Activated naive CD4-positive, alpha-beta T cell treated with anti-CD3 and anti-CD28 coated beads, Interleukin-2, amount 10 ng/mL, durations not matched to agents 7 days and 5 days (primary cell): ENCODE results near the gene TMC7.

Source experiments
- CTCF ChIA-PET: fragments of 350-600 bp; sonication (Branson Sonifier 250); formaldehyde crosslinking; loops from one replicate; lab custom pipeline; 2021; ENCODE audit warnings: antibody characterized with exemption; lab: Charles Lee
- DNase-seq: peaks from one replicate; pipeline ENCODE4 v3.0.0-alpha.2; 2020
- H3K27ac Mint-ChIP-seq: one replicate; pipeline ENCODE4 v1.8.0; 2021; ENCODE audit warnings: mild to moderate bottlenecking, moderate library complexity, mixed read lengths
- H3K27me3 Mint-ChIP-seq: one replicate; pipeline ENCODE4 v1.8.0; 2021; ENCODE audit warnings: mild to moderate bottlenecking, mixed read lengths
- H3K36me3 Mint-ChIP-seq: one replicate; pipeline ENCODE4 v1.8.0; 2021; ENCODE audit warnings: mixed read lengths
- H3K4me1 Mint-ChIP-seq: one replicate; pipeline ENCODE4 v1.8.0; 2021; ENCODE audit warnings: mixed read lengths
- H3K4me3 Mint-ChIP-seq: one replicate; pipeline ENCODE4 v1.8.0; 2021; ENCODE audit warnings: mild to moderate bottlenecking, moderate library complexity, mixed read lengths
- H3K9me3 Mint-ChIP-seq: one replicate; pipeline ENCODE4 v1.8.0; 2021; ENCODE audit warnings: mixed read lengths

Gene TMC7

GRCh38 chr16:19094542-19095365 is 111.0 kb downstream of the TMC7 start:
- Mint-ChIP-seq H3K4me1 (peaks cover 5% of the 10 kb centered on the region), H3K4me3 (no peak overlapping the region), H3K36me3 (no peaks in the 10 kb centered on the region), H3K27me3 (peaks cover 12% of the 10 kb centered on the region), H3K27ac (peak overlapping the region; percentile 50), H3K9me3 (peaks cover 9% of the 10 kb centered on the region)
- CTCF ChIA-PET = interaction anchor here (0.8 to 1.6 kb wide), 4 partner anchors 9 to 408 kb away, joined by 3 to 11 read pairs (median 4); no protein-coding TSS in a partner anchor
- DNase-seq = no peak

- Mint-ChIP-seq H3K4me1 (peaks cover 5% of the 10 kb centered on the region), H3K27me3 (peaks cover 11% of the 10 kb centered on the region), H3K36me3 (no peaks in the 10 kb centered on the region), H3K9me3 (peaks cover 9% of the 10 kb centered on the region), H3K27ac (peak overlapping the region; percentile 45), H3K4me3 (no peak overlapping the region)
- CTCF ChIA-PET = interaction anchor here (0.8 to 1.6 kb wide), 2 partner anchors 10 to 407 kb away, joined by 5 to 11 read pairs; no protein-coding TSS in a partner anchor
- no peak for DNase-seq
Measured at GRCh38 chr16:19095654-19096053, 111.9 kb downstream of the TMC7 start.

- CTCF ChIA-PET = interaction anchor here (1.0 kb wide), 1 partner anchor 12 kb away, joined by 4 read pairs; no protein-coding TSS in a partner anchor
- H3K27ac Mint-ChIP-seq = no peak overlapping the region
- no peak overlapping the region for H3K4me3 Mint-ChIP-seq
- DNase-seq = no peak
- peaks cover 7% of the 10 kb centered on the region for H3K9me3 Mint-ChIP-seq
- H3K36me3 Mint-ChIP-seq = no peaks in the 10 kb centered on the region
- peaks cover 5% of the 10 kb centered on the region for H3K27me3 Mint-ChIP-seq
- peaks cover 5% of the 10 kb centered on the region for H3K4me1 Mint-ChIP-seq
Measured at GRCh38 chr16:19098173-19098572, 114.4 kb downstream of the TMC7 start.

GRCh38 chr16:19102187-19102872 is 118.6 kb downstream of the TMC7 start:
- no peak overlapping the region for H3K27ac Mint-ChIP-seq
- no peaks in the 10 kb centered on the region for H3K4me1 Mint-ChIP-seq
- H3K9me3 Mint-ChIP-seq = peaks cover 7% of the 10 kb centered on the region
- no peak for DNase-seq
- CTCF ChIA-PET = interaction anchor here (1.1 kb wide), 1 partner anchor 77 kb away, joined by 3 read pairs; no protein-coding TSS in a partner anchor
- peaks cover 13% of the 10 kb centered on the region for H3K27me3 Mint-ChIP-seq
- H3K4me3 Mint-ChIP-seq = no peak overlapping the region
- no peaks in the 10 kb centered on the region for H3K36me3 Mint-ChIP-seq

- DNase-seq = no peak
- H3K4me1 Mint-ChIP-seq = no peaks in the 10 kb centered on the region
- H3K9me3 Mint-ChIP-seq = no peaks in the 10 kb centered on the region
- H3K27me3 Mint-ChIP-seq = peaks cover 19% of the 10 kb centered on the region
- H3K27ac Mint-ChIP-seq = no peak overlapping the region
- H3K4me3 Mint-ChIP-seq = no peak overlapping the region
- CTCF ChIA-PET = no interaction called here
- no peaks in the 10 kb centered on the region for H3K36me3 Mint-ChIP-seq
Measured at GRCh38 chr16:19104607-19105006, 120.9 kb downstream of the TMC7 start.

- Mint-ChIP-seq H3K27ac (no peak overlapping the region), H3K36me3 (no peaks in the 10 kb centered on the region), H3K27me3 (peaks cover 19% of the 10 kb centered on the region), H3K4me1 (no peaks in the 10 kb centered on the region), H3K4me3 (no peak overlapping the region), H3K9me3 (no peaks in the 10 kb centered on the region)
- no peak for DNase-seq
- CTCF ChIA-PET = no interaction called here
Measured at GRCh38 chr16:19105131-19105530, 121.4 kb downstream of the TMC7 start.

GRCh38 chr16:19105891-19106624 is 122.3 kb downstream of the TMC7 start:
- DNase-seq = no peak
- Mint-ChIP-seq H3K27ac (no peak overlapping the region), H3K27me3 (peaks cover 24% of the 10 kb centered on the region), H3K9me3 (no peaks in the 10 kb centered on the region), H3K36me3 (no peaks in the 10 kb centered on the region), H3K4me3 (no peak overlapping the region), H3K4me1 (no peaks in the 10 kb centered on the region)
- CTCF ChIA-PET = interaction anchor here (0.9 kb wide), 1 partner anchor 19 kb away, joined by 3 read pairs; no protein-coding TSS in a partner anchor

- H3K9me3 Mint-ChIP-seq = no peaks in the 10 kb centered on the region
- DNase-seq = no peak
- H3K27ac Mint-ChIP-seq = no peak overlapping the region
- no peaks in the 10 kb centered on the region for H3K4me1 Mint-ChIP-seq
- H3K4me3 Mint-ChIP-seq = no peak overlapping the region
- CTCF ChIA-PET = interaction anchor here (0.9 to 1.1 kb wide), 2 partner anchors 19 to 21 kb away, joined by 3 read pairs; no protein-coding TSS in a partner anchor
- H3K27me3 Mint-ChIP-seq = peaks cover 26% of the 10 kb centered on the region
- H3K36me3 Mint-ChIP-seq = no peaks in the 10 kb centered on the region
Measured at GRCh38 chr16:19106625-19107020, 122.9 kb downstream of the TMC7 start.

- peaks cover 2% of the 10 kb centered on the region for H3K4me1 Mint-ChIP-seq
- DNase-seq = no peak
- CTCF ChIA-PET = interaction anchor here (1.6 kb wide), 1 partner anchor 22 kb away, joined by 4 read pairs; no protein-coding TSS in a partner anchor
- H3K27me3 Mint-ChIP-seq = peaks cover 46% of the 10 kb centered on the region
- H3K9me3 Mint-ChIP-seq = no peaks in the 10 kb centered on the region
- no peaks in the 10 kb centered on the region for H3K36me3 Mint-ChIP-seq
- H3K27ac Mint-ChIP-seq = no peak overlapping the region
- no peak overlapping the region for H3K4me3 Mint-ChIP-seq
Measured at GRCh38 chr16:19108409-19109287, 124.9 kb downstream of the TMC7 start.

- Mint-ChIP-seq H3K36me3 (no peaks in the 10 kb centered on the region), H3K27ac (no peak overlapping the region), H3K4me3 (no peak overlapping the region), H3K9me3 (no peaks in the 10 kb centered on the region), H3K4me1 (peaks cover 2% of the 10 kb centered on the region), H3K27me3 (peaks cover 52% of the 10 kb centered on the region)
- CTCF ChIA-PET = interaction anchor here (1.6 kb wide), 1 partner anchor 23 kb away, joined by 4 read pairs; no protein-coding TSS in a partner anchor
- DNase-seq = no peak
Measured at GRCh38 chr16:19109288-19109664, 125.5 kb downstream of the TMC7 start.

- H3K27ac Mint-ChIP-seq = no peak overlapping the region
- H3K4me3 Mint-ChIP-seq = no peak overlapping the region
- peaks cover 2% of the 10 kb centered on the region for H3K4me1 Mint-ChIP-seq
- H3K27me3 Mint-ChIP-seq = peaks cover 58% of the 10 kb centered on the region
- CTCF ChIA-PET = no interaction called here
- no peak for DNase-seq
- H3K9me3 Mint-ChIP-seq = no peaks in the 10 kb centered on the region
- H3K36me3 Mint-ChIP-seq = no peaks in the 10 kb centered on the region
Measured at GRCh38 chr16:19110537-19111360, 127.0 kb downstream of the TMC7 start.

GRCh38 chr16:19112099-19112407 is 128.3 kb downstream of the TMC7 start:
- Mint-ChIP-seq H3K27ac (no peak overlapping the region), H3K4me3 (no peak overlapping the region), H3K9me3 (no peaks in the 10 kb centered on the region)

More at GRCh38 chr16:19112099-19112407, 128.3 kb downstream of the TMC7 start:
- CTCF ChIA-PET = interaction anchor here (1.3 kb wide), 1 partner anchor 67 kb away, joined by 3 read pairs; no protein-coding TSS in a partner anchor
- H3K36me3 Mint-ChIP-seq = no peaks in the 10 kb centered on the region
- no peak for DNase-seq
- peaks cover 2% of the 10 kb centered on the region for H3K4me1 Mint-ChIP-seq
- H3K27me3 Mint-ChIP-seq = peaks cover 66% of the 10 kb centered on the region
